GM13976 (cell line): ENCODE data around the gene SDCBP2.

ENCODE experiments used
- DNase-seq: peaks from one replicate; pipeline ENCODE4 v3.0.0; 2012; ENCODE audit warnings: low spot score
- CTCF ChIP-seq: IDR thresholded peaks from 2 replicates; pipeline ENCODE4 v1.5.1; 2012; ENCODE audit warnings: borderline replicate concordance, mild to moderate bottlenecking; ENCODE audit not compliant: insufficient read depth; ENCODE audit errors: extremely low read depth, missing control alignments, control extremely low read depth
- in situ Hi-C: fragments of 300-500 bp; cut with MboI; formaldehyde crosslinking; loops from one replicate; pipeline ENCODE4 v1.12.0; 2022; ENCODE audit warnings: low sequenced_read_pairs, mixed read lengths, inconsistent platforms; ENCODE audit not compliant: unreplicated experiment

SDCBP2 gene

GRCh38 chr20:1298166-1298565 lies 30.8 kb downstream of the SDCBP2 start:
- TF ChIP-seq CTCF, result no peak
- in situ Hi-C loops, result no loop called here
- no peak for DNase-seq

GRCh38 chr20:1297486-1297885 lies 31.5 kb downstream of the SDCBP2 start:
- no peak for TF ChIP-seq CTCF
- in situ Hi-C loops, result no loop called here
- no peak for DNase-seq

GRCh38 chr20:1296922-1297321 lies 32.0 kb downstream of the SDCBP2 start:
- DNase-seq, result no peak
- in situ Hi-C loops, result no loop called here
- TF ChIP-seq CTCF, result no peak

GRCh38 chr20:1296117-1296610 lies 32.8 kb downstream of the SDCBP2 start:
- in situ Hi-C loops, result no loop called here
- no peak for DNase-seq
- no peak for TF ChIP-seq CTCF

GRCh38 chr20:1295276-1295930 lies 33.5 kb downstream of the SDCBP2 start:
- no peak for DNase-seq
- in situ Hi-C loops, result no loop called here
- no peak for TF ChIP-seq CTCF

GRCh38 chr20:1294497-1294896 lies 34.4 kb downstream of the SDCBP2 start:
- no peak for TF ChIP-seq CTCF
- in situ Hi-C loops, result no loop called here
- DNase-seq, result no peak
